ENCODE data around the gene DENR.

The DENR gene

DNA sequence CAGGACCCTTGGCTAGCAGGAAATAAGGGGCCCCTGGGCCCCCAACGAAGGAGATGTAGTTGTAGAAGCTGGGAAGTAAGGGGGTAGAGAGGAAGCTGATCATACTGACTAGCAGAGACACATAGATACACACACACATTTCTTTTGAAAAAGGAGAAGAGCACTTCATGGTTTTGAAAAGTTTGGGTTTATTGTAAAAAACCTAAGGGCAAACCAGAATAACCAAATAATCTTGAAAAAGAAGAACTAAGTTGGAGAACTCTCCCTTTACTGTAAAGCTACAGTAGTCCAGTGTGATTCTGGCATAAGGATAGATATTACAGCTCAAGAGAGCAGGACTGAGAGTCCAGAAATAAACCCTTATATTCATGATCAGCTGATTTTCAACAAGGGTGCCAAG lies 30.2 kb upstream of the DENR start:
- TF ChIP-seq, protein P1, sequence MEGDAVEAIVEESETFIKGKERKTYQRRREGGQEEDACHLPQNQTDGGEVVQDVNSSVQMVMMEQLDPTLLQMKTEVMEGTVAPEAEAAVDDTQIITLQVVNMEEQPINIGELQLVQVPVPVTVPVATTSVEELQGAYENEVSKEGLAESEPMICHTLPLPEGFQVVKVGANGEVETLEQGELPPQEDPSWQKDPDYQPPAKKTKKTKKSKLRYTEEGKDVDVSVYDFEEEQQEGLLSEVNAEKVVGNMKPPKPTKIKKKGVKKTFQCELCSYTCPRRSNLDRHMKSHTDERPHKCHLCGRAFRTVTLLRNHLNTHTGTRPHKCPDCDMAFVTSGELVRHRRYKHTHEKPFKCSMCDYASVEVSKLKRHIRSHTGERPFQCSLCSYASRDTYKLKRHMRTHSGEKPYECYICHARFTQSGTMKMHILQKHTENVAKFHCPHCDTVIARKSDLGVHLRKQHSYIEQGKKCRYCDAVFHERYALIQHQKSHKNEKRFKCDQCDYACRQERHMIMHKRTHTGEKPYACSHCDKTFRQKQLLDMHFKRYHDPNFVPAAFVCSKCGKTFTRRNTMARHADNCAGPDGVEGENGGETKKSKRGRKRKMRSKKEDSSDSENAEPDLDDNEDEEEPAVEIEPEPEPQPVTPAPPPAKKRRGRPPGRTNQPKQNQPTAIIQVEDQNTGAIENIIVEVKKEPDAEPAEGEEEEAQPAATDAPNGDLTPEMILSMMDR (IDR thresholded peaks at IDR 0.05; ENCODE audit: low read depth, low read length): no peak
- in situ Hi-C loops (cut with HindIII; ENCODE audit: low sequenced_read_pairs): no loop called here
- DNase-seq (ENCODE audit: low read depth, low spot score): no peak

DNA sequence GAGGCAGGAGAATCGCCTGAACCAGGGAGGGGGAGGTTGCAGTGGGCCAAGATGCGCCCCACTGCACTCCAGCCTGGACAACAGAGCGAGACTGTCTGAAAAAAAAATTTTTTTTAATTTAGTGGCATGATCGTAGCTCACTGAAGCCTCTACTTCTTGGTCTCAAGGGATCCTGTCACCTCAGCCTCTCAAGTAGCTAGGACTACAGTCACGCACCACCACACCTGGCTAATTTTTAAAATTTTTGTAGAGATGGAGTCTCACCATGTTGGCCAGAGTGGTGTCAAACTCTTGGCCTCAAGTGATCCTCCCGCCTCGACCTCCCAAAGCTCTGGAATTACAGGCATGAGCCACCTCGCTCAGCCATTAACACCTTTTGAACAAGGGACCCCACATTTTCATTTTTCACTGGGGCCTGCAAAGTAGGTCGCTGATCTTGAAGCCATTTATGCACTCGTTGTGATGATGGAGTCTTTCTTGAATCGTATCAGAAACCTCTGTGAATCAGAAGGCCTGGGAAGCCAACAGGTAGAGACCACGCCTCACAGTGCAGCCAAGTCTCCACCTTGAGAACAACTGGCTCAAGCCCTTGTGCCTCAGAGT lies 27.9 kb upstream of the DENR start:
- in situ Hi-C loops (cut with HindIII; ENCODE audit: low sequenced_read_pairs): no loop called here

More for the DNA sequence above, 30.2 kb upstream of the DENR start:
- H3K4me3 ChIP-seq (ENCODE audit: low read depth, low read length): no peak overlapping the region

DNA sequence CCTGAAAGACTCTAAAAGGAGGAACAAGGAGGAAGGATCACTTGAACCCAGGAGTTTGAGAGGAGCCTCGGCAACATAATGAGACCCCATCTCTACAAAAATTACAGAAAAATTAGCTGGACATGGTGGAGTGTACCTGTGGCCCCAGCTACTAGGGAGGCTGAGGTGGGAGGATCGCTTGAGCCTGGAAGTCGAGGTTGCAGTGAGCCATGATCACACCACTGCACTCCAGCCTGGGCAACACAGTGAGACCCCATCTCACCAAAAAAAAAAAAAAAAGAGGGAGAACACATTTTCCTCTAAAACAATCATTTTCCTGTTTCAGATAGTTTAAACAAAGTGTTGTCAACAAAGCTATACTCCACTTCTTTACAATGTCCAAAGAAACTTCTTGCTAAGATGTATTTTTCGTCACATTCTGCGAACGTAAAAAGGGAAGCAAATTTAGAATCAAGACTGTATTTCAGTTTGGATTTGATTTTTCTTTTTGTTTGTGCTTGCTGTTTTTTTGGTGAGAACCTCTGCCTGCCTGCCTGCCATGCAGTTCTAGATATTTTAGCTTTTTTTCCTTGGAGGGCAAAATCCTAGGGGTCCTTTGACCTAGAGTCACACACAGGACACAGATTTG lies 27.1 kb upstream of the DENR start:
- no peak overlapping the region for H3K4me3 ChIP-seq (ENCODE audit: low read depth, low read length)
- no peak for DNase-seq (ENCODE audit: low read depth, low spot score)
- in situ Hi-C loops (cut with HindIII; ENCODE audit: low sequenced_read_pairs): no loop called here
- TF ChIP-seq, protein P1 (IDR thresholded peaks at IDR 0.05; ENCODE audit: low read depth, low read length): no peak

More for the DNA sequence above, 27.9 kb upstream of the DENR start:
- DNase-seq (ENCODE audit: low read depth, low spot score): no peak
- no peak overlapping the region for H3K4me3 ChIP-seq (ENCODE audit: low read depth, low read length)
- TF ChIP-seq, protein P1 (IDR thresholded peaks at IDR 0.05; ENCODE audit: low read depth, low read length): no peak

DNA sequence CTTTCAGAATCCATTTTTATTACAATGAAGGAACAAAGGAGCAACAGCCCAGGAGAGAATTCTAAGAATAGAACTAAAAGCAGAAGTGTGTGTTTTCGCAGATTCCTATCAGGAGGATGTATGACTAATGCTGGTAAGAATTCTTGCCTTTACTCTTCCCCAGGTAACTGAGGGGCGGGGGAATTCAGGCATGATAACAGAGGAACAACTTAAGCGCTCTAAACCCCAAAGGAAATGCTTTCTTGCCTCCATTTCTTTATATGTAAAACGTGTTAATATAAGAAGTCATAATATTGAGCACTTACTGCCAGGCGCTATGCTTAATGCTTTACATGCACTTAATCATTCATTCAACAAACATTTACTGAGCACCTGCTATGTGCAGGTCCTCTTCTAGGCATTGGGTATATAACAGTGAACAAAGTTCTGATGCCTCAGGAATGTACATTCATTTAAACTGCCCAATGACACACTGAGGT lies 26.5 kb upstream of the DENR start:
- H3K4me3 ChIP-seq (ENCODE audit: low read depth, low read length): no peak overlapping the region
- in situ Hi-C loops (cut with HindIII; ENCODE audit: low sequenced_read_pairs): no loop called here
- TF ChIP-seq, protein P1 (IDR thresholded peaks at IDR 0.05; ENCODE audit: low read depth, low read length): no peak
- DNase-seq (ENCODE audit: low read depth, low spot score): peak; percentile 18

DNA sequence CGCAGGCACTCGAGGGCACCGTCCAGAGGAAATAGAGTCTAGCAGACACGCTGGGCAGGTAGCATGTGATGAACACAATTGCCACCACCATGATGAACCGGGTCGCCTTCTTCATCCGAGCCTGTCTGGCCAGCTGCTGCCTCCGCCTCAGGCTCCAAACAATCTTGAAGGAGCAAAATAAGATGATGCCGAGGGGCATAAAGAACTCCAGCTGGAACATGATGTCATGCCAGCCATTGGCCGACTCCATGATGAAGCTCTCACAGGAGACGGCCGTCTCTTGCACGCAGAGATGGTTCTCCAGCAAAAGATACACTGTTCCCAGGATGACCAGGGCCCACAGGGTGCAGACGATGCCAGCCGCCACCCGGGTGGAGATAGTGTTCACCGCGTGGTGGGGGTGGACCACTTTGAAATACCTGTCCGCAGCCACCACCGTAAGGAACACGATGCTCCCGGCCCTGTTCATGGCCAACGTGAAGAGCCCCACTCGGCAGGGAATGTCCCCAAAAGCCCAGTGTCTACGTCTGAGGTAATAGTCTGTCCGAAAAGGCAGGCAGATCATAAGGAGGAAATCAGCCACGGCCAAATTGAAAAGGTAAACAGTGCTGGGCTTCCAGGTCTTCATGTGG lies 22.9 kb upstream of the DENR start:
- H3K4me3 ChIP-seq (ENCODE audit: low read depth, low read length): peak overlapping the region; percentile 42
- in situ Hi-C loops (cut with HindIII; ENCODE audit: low sequenced_read_pairs): no loop called here
- TF ChIP-seq, protein P1 (IDR thresholded peaks at IDR 0.05; ENCODE audit: low read depth, low read length): no peak
- DNase-seq (ENCODE audit: low read depth, low spot score): no peak

DNA sequence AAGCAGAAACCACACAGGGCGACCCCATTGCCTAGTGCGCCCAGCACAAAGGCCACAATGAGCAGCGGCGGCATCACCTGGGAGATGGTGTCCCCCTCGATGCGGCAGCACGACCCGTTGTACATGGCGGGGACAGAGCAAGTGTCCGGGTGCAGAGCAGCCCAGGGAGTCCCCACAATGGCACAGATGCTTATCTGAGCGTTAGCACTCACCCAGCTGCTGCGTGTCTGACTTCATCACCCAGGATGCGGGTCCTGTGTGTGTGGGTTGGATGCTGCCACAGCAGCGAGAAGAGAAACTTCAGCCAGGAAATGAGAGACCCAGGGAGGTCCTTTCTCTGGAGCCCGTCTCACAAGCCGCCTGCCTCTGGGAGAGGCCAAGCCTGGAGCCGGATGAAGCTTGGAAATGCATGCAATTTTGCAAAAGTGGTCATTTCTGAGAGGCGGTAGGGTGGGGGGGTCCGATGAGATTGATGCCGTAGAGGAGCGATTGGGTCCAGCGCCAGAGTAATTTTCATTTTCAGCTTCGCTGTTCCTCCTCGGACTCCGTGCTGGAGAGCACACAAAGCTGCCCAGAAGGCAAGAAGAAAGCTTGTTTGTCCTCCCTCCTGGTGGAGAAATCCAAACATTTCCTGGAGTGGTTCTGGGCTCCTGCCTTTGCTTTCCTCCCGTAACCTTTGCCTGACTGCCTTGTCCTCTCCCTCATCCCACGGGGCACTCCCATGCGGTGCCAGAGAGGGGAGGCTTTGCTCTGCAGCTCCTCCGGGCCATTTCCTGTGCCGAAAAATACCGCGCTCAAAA lies 22.2 kb upstream of the DENR start, which contains the start of gene HCAR1:
TSS of gene HCAR1 (minus strand) at position 630 of the 800 bp plus-strand sequence. CDS start at position 125, 505 bp downstream.
- in situ Hi-C loops (cut with HindIII; ENCODE audit: low sequenced_read_pairs): no loop called here
- DNase-seq (ENCODE audit: low read depth, low spot score): peak; percentile 55
- peak within 1 kb of the TSS; percentile 42 for H3K4me3 ChIP-seq (ENCODE audit: low read depth, low read length)
- TF ChIP-seq, protein P1 (IDR thresholded peaks at IDR 0.05; ENCODE audit: low read depth, low read length): no peak

All from astrocyte of the spinal cord (primary cell).